ENCODE data around the gene LTBP1.

- no peak for TF ChIP-seq CTCF (optimal IDR thresholded peaks at IDR 0.05 in 1 of 3, IDR thresholded peaks at IDR 0.05 in 1 of 3, conservative IDR thresholded peaks at IDR 0.05 in 1 of 3; ENCODE audit: extremely low read depth in 1 of 3, insufficient read depth in 2 of 3, low read length in 3 of 3)
- no peak for TF ChIP-seq EZH2 (IDR thresholded peaks at IDR 0.05; ENCODE audit: low read length)
Observed at GRCh38 chr2:33337385-33337960, 390.7 kb downstream of the LTBP1 start.

Data from keratinocyte (primary cell).